Measurements from ENCODE around the gene ASPG. TPM values are rescaled to one million over a fixed set of nuclear protein-coding genes. Genes with fewer than 3 reads are reported as not detected.

ASPG gene
- total RNA-seq, 1 donor from 2014 or later = 1.2 TPM

DNA sequence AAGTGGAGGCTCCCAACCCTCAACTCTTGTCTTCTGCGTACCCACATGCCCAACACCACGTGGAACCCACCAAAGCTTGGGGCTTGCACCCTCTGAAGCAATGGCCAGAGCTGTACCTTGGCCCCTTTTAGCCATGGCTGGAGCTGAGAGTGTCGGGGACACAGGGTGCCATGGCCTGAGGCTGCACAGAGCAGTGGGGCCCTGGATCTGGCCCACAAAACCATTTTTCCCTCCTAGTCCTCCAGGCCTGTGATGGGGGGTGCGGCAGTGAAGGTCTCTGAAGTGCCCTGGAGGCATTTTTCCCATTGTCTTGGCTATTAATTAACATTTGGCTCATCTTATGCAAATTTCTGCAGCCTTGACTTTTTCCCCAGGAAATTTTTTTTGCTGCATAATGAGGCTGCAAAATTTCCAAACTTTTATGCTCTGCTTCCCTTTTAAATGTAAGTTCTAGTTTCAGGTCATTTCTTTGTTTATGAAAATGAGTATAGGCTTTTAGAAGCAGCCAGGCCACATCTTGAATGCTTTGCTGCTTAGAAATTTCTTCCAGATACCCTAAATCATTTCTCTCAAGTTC, 18.7 kb upstream of the ASPG start:
- Histone ChIP-seq H3F3A (ENCODE audit: low read depth) (no peaks in the 10 kb centered on the region), H2AFZ (replicated peaks) (no peak overlapping the region), H3K27ac (no peak overlapping the region), H3K4me3 (no peak overlapping the region), H3K4me2 (no peak overlapping the region), H3K9ac (no peak overlapping the region), H3K36me3 (no peaks in the 10 kb centered on the region), H3K4me1 (no peaks in the 10 kb centered on the region), H3K9me3 (ENCODE audit: low read depth) (no peaks in the 10 kb centered on the region), H4K20me1 (ENCODE audit: low read depth) (no peaks in the 10 kb centered on the region), H3K79me2 (ENCODE audit: low read depth) (no peaks in the 10 kb centered on the region), H3K27me3 (no peaks in the 10 kb centered on the region)
- Mint-ChIP-seq H3K4me3 (no peak overlapping the region), H3K36me3 (no peaks in the 10 kb centered on the region), H3K4me1 (no peaks in the 10 kb centered on the region), H3K27me3 (ENCODE audit: insufficient read depth, low read depth) (peaks cover 4% of the 10 kb centered on the region), H3K9me3 (peaks cover 22% of the 10 kb centered on the region), H3K27ac (no peak overlapping the region)
- DNase-seq (ENCODE audit: low spot score) = no peak
- TF ChIP-seq EZH2phosphoT487 (IDR thresholded peaks at IDR 0.05) (no peak), CTCF (IDR thresholded peaks at IDR 0.05) (no peak), EZH2 (IDR thresholded peaks at IDR 0.05) (no peak)

DNA sequence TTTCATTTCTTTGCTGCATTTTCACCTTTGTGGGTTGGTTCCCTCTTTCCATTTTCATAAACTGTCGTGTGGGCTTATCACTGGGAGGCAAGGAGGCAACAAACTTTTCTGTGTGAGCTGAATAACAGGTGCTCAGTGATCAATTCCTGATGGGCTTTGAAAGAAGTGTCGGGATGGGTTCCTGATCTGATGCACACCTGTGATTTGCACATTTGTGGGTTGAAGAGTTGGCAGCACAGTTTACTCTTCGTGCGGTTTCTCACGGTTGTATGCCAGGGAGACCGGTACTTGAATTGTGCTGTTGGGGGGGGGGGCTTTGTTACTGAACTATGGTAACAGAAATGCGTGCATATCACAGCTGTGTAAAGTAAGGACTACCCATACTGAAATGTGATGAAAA, 16.0 kb upstream of the ASPG start:
- TF ChIP-seq CTCF (IDR thresholded peaks at IDR 0.05) (no peak), EZH2 (IDR thresholded peaks at IDR 0.05) (no peak), EZH2phosphoT487 (IDR thresholded peaks at IDR 0.05) (no peak)
- H3K4me3 Mint-ChIP-seq = no peak overlapping the region
- no peak overlapping the region for H2AFZ ChIP-seq (replicated peaks)

DNA sequence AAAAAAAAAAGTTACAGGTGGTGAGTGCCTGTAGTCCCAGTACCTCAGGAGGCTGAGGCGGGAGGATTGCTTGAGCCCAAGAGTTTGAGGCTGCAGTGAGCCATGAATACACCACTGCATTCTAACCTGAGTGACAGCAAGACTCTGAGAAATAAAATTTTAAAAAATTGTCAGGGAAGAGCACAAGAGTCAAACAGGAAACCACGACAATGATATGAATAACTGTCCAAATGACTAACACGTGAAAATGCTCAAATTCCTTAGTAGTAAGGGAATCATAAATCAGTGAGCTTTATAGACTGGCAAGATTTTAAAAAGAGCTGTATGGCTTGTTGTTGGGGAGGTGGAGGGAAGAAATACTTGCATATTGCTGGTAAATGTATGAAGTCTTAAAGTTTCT, 12.9 kb upstream of the ASPG start:
- no peak overlapping the region for H3K27ac ChIP-seq
- TF ChIP-seq EZH2 (IDR thresholded peaks at IDR 0.05) = no peak
- no peak for TF ChIP-seq CTCF (IDR thresholded peaks at IDR 0.05)
- no peak for TF ChIP-seq EZH2phosphoT487 (IDR thresholded peaks at IDR 0.05)
- H4K20me1 ChIP-seq (ENCODE audit: low read depth) = no peaks in the 10 kb centered on the region
- no peak overlapping the region for H3K9ac ChIP-seq
- Mint-ChIP-seq H3K27me3 (ENCODE audit: insufficient read depth, low read depth) (peaks cover 4% of the 10 kb centered on the region), H3K4me1 (peaks cover under 1% of the 10 kb centered on the region), H3K36me3 (no peaks in the 10 kb centered on the region), H3K27ac (no peak overlapping the region), H3K4me3 (no peak overlapping the region), H3K9me3 (peaks cover 15% of the 10 kb centered on the region)
- H3K9me3 ChIP-seq (ENCODE audit: low read depth) = no peaks in the 10 kb centered on the region
- no peak overlapping the region for H3K4me3 ChIP-seq
- H3K4me1 ChIP-seq = no peaks in the 10 kb centered on the region
- no peaks in the 10 kb centered on the region for H3F3A ChIP-seq (ENCODE audit: low read depth)
- no peaks in the 10 kb centered on the region for H3K36me3 ChIP-seq
- H3K27me3 ChIP-seq = no peaks in the 10 kb centered on the region
- DNase-seq (ENCODE audit: low spot score) = no peak
- no peaks in the 10 kb centered on the region for H3K79me2 ChIP-seq (ENCODE audit: low read depth)
- no peak overlapping the region for H2AFZ ChIP-seq (replicated peaks)
- H3K4me2 ChIP-seq = no peak overlapping the region

More for the DNA sequence above, 16.0 kb upstream of the ASPG start:
- peaks cover 4% of the 10 kb centered on the region for H3K27me3 Mint-ChIP-seq (ENCODE audit: insufficient read depth, low read depth)
- Histone ChIP-seq H3K36me3 (no peaks in the 10 kb centered on the region), H3K9ac (no peak overlapping the region), H3K27me3 (no peaks in the 10 kb centered on the region), H3K79me2 (ENCODE audit: low read depth) (no peaks in the 10 kb centered on the region), H3K4me3 (no peak overlapping the region), H3K27ac (no peak overlapping the region), H4K20me1 (ENCODE audit: low read depth) (no peaks in the 10 kb centered on the region), H3K9me3 (ENCODE audit: low read depth) (no peaks in the 10 kb centered on the region), H3F3A (ENCODE audit: low read depth) (no peaks in the 10 kb centered on the region), H3K4me1 (no peaks in the 10 kb centered on the region), H3K4me2 (no peak overlapping the region)
- no peaks in the 10 kb centered on the region for H3K36me3 Mint-ChIP-seq
- DNase-seq (ENCODE audit: low spot score) = no peak
- H3K9me3 Mint-ChIP-seq = peaks cover 28% of the 10 kb centered on the region
- H3K4me1 Mint-ChIP-seq = no peaks in the 10 kb centered on the region
- H3K27ac Mint-ChIP-seq = no peak overlapping the region

All from neural progenitor cell (in vitro differentiated cells).